Heart left ventricle (tissue), 16 donors: ENCODE measurements around the gene PML. TPM values are rescaled to one million over a fixed set of nuclear protein-coding genes. Genes with fewer than 3 reads are reported as not detected.

Experiments used
- ATAC-seq, 4 donors: fragments of 200-7000 bp; cut with Tn5 transposase; one replicate each; pipeline ENCODE4 v1.9.1; 2020 to 2022; ENCODE audit warnings: moderate library complexity in 4 of 4, mild to moderate bottlenecking in 3 of 4, moderate number of reproducible peaks in 1 of 4
- DNase-seq, 5 donors: peaks; one replicate each; pipeline ENCODE4 v3.0.0-alpha.2; 2020
- H3K27ac ChIP-seq, 12 donors: fragments of 200-600 bp; sonication (generic) in 4 of 12; one replicate each; pipeline versions ENCODE4 v1.5.0 to v1.8.0; 2016 to 2022; ENCODE audit warnings: mild to moderate bottlenecking in 2 of 12
- H3K27me3 ChIP-seq, 9 donors: fragments of 200-600 bp; sonication (generic) in 2 of 9; one replicate each; pipeline versions ENCODE4 v1.5.1 to v1.8.0; 2016 to 2022; ENCODE audit warnings: mild to moderate bottlenecking in 3 of 9
- H3K36me3 ChIP-seq, 9 donors: fragments of 200-600 bp; sonication (generic) in 2 of 9; one replicate each; pipeline versions ENCODE4 v1.5.0 to v1.8.0; 2018 to 2022; ENCODE audit warnings: mild to moderate bottlenecking in 2 of 9
- H3K4me1 ChIP-seq, 12 donors: fragments of 200-600 bp; sonication (generic) in 4 of 12; one replicate each; pipeline versions ENCODE4 v1.5.0 to v1.8.0; 2016 to 2022; ENCODE audit warnings: mild to moderate bottlenecking in 3 of 12
- H3K4me3 ChIP-seq, 12 donors: fragments of 200-600 bp; sonication (generic) in 4 of 12; one replicate each; pipeline versions ENCODE4 v1.5.0 to v1.8.0; 2017 to 2022; ENCODE audit warnings: mild to moderate bottlenecking in 9 of 12, moderate library complexity in 4 of 12
- H3K9me3 ChIP-seq, 12 donors: fragments of 200-600 bp; sonication (generic) in 4 of 12; one replicate each; pipeline versions ENCODE4 v1.5.0 to v1.8.0; 2016 to 2022; ENCODE audit warnings: mild to moderate bottlenecking in 1 of 12
- CTCF ChIP-seq, 12 donors: fragments of 200-600 bp; sonication (generic) in 4 of 12; IDR thresholded peaks; one replicate each; pipeline versions ENCODE4 v1.5.0 to v1.8.0; 2018 to 2022; ENCODE audit warnings: antibody characterized with exemption in 12 of 12, mild to moderate bottlenecking in 5 of 12
- POLR2A ChIP-seq, 2 donors: fragments of 450-650 bp; IDR thresholded peaks; one replicate each; pipeline ENCODE4 v1.6.1; 2017; ENCODE audit warnings: antibody characterized with exemption in 2 of 2, mild to moderate bottlenecking in 2 of 2, moderate library complexity in 2 of 2
- WGBS, 4 donors: extraction: QIAGEN DNeasy Blood & Tissue Kit in 2 of 4; methylation state at CpG; one replicate each; pipeline versions ENCODE4 v1.1.5 to v1.1.7; 2013 to 2018; 5-methylcytosine and 5-hydroxymethylcytosine counted together
- intact Hi-C, 10 donors: fragments of 100-400 bp; cut with DNase I; formaldehyde crosslinking; loops; one replicate each; pipeline versions ENCODE4 v1.11.1 to v1.14.2; 2022
- polyA plus RNA-seq, 2 donors: library from polyadenylated mRNA; stranded (reverse); fragments of 200-250 nt; gene quantifications; one replicate each; pipeline ENCODE4 v1.2.3, GENCODE V29; 2013
- total RNA-seq, 9 donors: library from RNA; depleted of rRNA in 2 of 9; stranded (reverse); fragments of >200 nt in 2 of 9; fragmentation: NEBNext Ultra II Directional in 3 of 9; extraction: Animal tissue kit (Norgen Biotek cat#: 25700) in 3 of 9; gene quantifications; one replicate each; pipeline versions ENCODE4 v1.1.0 to v1.2.4, GENCODE V29; 2016 to 2023
- donor health status: ischemic (EF 13 %, LVEDD 7.1; RV severe dilation, severe dysfunction).
- donor health status: healthy with polysubstance abuse.
- donor health status: DM: no; HTN: yes; CAD: no.
- donor health status: DM: no; HTN: no; CAD: no.
- donor health status: ischemic (EF 25% LVEDD 6.9; RV normal size, moderate dysfunction).
- donor health status: ischemic (EF 25% LVEDD 5.7; RV mildly dilated, moderate dysfunction).
- donor health status: healthy.
- donor health status: DM: yes; HTN: yes; CAD: no.
- donor health status: ischemic (EF 35%, LVEDD 5.7; RV mildly dilated, moderate dysfunction).
- donor health status: nonischemic (EF 11% LVEDD 7.7; RV severe dilation, severe dysfunction).
- donor health status: DM: yes; HTN: yes; CAD: no.
- donor health status: PGD.
- donor health status: ischemic (EF 29% LVEDD 5.4; RV normal size, mild dysfunction).
- donor health status: nonischemic (EF 23%, LVEDD 6.1; RV moderate dilation, normal function).

Gene PML
- total and polyA plus RNA-seq, 11 donors: 17.0 to 68.7 (median 25.4) TPM

- H3K36me3 ChIP-seq: peaks cover 0 to 62% (median 27%) of the 10 kb centered on the region in 9 donors
- DNase-seq (no peak), ATAC-seq (no peak)
- H3K27ac ChIP-seq: peak overlapping the region in 7 of 12 donors; percentile 13 to 82 (median 70)
- 81 to 93% (median 84%) methylated on average over 3 of the region's 3 CpGs for WGBS, 4 donors
- TF ChIP-seq POLR2A (IDR thresholded peaks at IDR 0.05) (no peak), CTCF (IDR thresholded peaks at IDR 0.05) (no peak)
- H3K4me3 ChIP-seq: no peak overlapping the region
- no peaks in the 10 kb centered on the region for H3K9me3 ChIP-seq
- intact Hi-C loops: no loop called here
- H3K4me1 ChIP-seq: peaks cover 23 to 90% (median 67%) of the 10 kb centered on the region in 12 donors
- no peaks in the 10 kb centered on the region for H3K27me3 ChIP-seq
These were observed 14.4 kb downstream of the PML start for GRCh38 chr15:74008901-74009300.

GRCh38 chr15:74010929-74011540, 16.5 kb downstream of the PML start:
- peak in 2 of 4 donors; percentile 43 to 46 for ATAC-seq
- Histone ChIP-seq H3K27me3 (no peaks in the 10 kb centered on the region), H3K4me1 (peaks cover 23 to 82% (median 64%) of the 10 kb centered on the region in 12 donors)

GRCh38 chr15:74011610-74012009, 17.1 kb downstream of the PML start:
- H3K9me3 ChIP-seq: no peaks in the 10 kb centered on the region
- no peak for TF ChIP-seq CTCF (IDR thresholded peaks at IDR 0.05)
- no peak for TF ChIP-seq POLR2A (IDR thresholded peaks at IDR 0.05)
- peak overlapping the region in 2 of 12 donors; percentile 6 to 9 for H3K4me3 ChIP-seq
- peak overlapping the region; percentile 31 to 83 (median 70) for H3K27ac ChIP-seq
- H3K36me3 ChIP-seq: peaks cover 0 to 52% (median 8%) of the 10 kb centered on the region in 9 donors
- WGBS, 4 donors: 0 to 7% (median 1%) methylated on average over 2 of the region's 2 CpGs
- DNase-seq: peak in 4 of 5 donors; percentile 69 to 76 (median 75)
- H3K4me1 ChIP-seq: peaks cover 21 to 80% (median 59%) of the 10 kb centered on the region in 12 donors
- intact Hi-C loops: loop anchor here in 2 of 10 donors (2.0 kb wide), 1 partner anchor 15 kb away; no protein-coding TSS in a partner anchor
- H3K27me3 ChIP-seq: no peaks in the 10 kb centered on the region
- ATAC-seq: peak; percentile 84 to 91 (median 90)

More at GRCh38 chr15:74010929-74011540, 16.5 kb downstream of the PML start:
- peak overlapping the region; percentile 31 to 83 (median 70) for H3K27ac ChIP-seq
- no peak for TF ChIP-seq POLR2A (IDR thresholded peaks at IDR 0.05)
- DNase-seq: no peak
- intact Hi-C loops: loop anchor here in 2 of 10 donors (2.0 kb wide), 1 partner anchor 14 kb away; no protein-coding TSS in a partner anchor
- no peaks in the 10 kb centered on the region for H3K9me3 ChIP-seq
- peak overlapping the region in 2 of 12 donors; percentile 6 to 9 for H3K4me3 ChIP-seq
- peaks cover 0 to 58% (median 13%) of the 10 kb centered on the region in 9 donors for H3K36me3 ChIP-seq
- WGBS, 4 donors: 48 to 71% (median 57%) methylated on average over 2 of the region's 2 CpGs

GRCh38 chr15:74013374-74013894, 18.9 kb downstream of the PML start:
- WGBS, 4 donors: 95 to 99% (median 96%) methylated on average over 2 of the region's 2 CpGs
- DNase-seq (no peak), ATAC-seq (no peak)
- H3K4me1 ChIP-seq: peaks cover 18 to 63% (median 42%) of the 10 kb centered on the region in 12 donors
- peaks cover 0 to 44% (median 4%) of the 10 kb centered on the region in 9 donors for H3K36me3 ChIP-seq
- no peaks in the 10 kb centered on the region for H3K27me3 ChIP-seq
- no peaks in the 10 kb centered on the region for H3K9me3 ChIP-seq
- H3K4me3 ChIP-seq: no peak overlapping the region
- H3K27ac ChIP-seq: peak overlapping the region in 1 of 12 donors; percentile 82
- no peak for TF ChIP-seq POLR2A (IDR thresholded peaks at IDR 0.05)
- no peak for TF ChIP-seq CTCF (IDR thresholded peaks at IDR 0.05)
- intact Hi-C loops: no loop called here
